ENCODE results near the gene RET. TPM values are rescaled to one million over a fixed set of nuclear protein-coding genes. Genes with fewer than 3 reads are reported as not detected.

The RET gene
- total and polyA plus RNA-seq, 2 experiments from 2014 or later, result 0.50 TPM; not detected in 1

DNA sequence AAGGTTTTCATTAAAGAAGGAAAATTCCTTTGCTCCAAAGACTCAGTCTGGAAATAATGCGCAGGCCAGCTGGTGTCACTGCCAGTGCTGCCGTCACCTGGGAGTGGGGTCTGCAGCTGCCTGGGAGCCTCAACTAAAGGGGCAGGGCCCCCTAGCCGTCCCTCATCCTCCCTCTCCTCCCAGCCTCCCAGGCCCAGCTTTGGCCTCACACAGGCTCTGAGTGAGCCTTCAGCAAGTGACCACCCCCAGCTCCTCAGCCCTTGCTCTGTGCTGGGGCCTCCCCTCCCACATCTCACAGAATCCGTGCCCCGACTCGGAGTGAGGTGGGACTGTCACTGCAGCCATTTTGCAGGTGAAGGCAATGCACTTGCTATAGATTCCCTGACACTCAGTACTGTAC is 11.1 kb upstream of the RET start:
- H4K20me1 ChIP-seq (ENCODE audit: insufficient read depth, poor library complexity, severe bottlenecking), result no peaks in the 10 kb centered on the region
- no peaks in the 10 kb centered on the region for H3K9me2 ChIP-seq (replicated peaks; ENCODE audit: insufficient read depth)
- no peak for TF ChIP-seq EZH2 (IDR thresholded peaks at IDR 0.05; ENCODE audit: borderline replicate concordance)
- TF ChIP-seq, protein P1, sequence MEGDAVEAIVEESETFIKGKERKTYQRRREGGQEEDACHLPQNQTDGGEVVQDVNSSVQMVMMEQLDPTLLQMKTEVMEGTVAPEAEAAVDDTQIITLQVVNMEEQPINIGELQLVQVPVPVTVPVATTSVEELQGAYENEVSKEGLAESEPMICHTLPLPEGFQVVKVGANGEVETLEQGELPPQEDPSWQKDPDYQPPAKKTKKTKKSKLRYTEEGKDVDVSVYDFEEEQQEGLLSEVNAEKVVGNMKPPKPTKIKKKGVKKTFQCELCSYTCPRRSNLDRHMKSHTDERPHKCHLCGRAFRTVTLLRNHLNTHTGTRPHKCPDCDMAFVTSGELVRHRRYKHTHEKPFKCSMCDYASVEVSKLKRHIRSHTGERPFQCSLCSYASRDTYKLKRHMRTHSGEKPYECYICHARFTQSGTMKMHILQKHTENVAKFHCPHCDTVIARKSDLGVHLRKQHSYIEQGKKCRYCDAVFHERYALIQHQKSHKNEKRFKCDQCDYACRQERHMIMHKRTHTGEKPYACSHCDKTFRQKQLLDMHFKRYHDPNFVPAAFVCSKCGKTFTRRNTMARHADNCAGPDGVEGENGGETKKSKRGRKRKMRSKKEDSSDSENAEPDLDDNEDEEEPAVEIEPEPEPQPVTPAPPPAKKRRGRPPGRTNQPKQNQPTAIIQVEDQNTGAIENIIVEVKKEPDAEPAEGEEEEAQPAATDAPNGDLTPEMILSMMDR (IDR thresholded peaks at IDR 0.05; ENCODE audit: poor library complexity), result no peak
- TF ChIP-seq EZH2phosphoT487 (IDR thresholded peaks at IDR 0.05; ENCODE audit: low read depth, severe bottlenecking, unreplicated experiment), result no peak
- no peaks in the 10 kb centered on the region for H3K9me3 ChIP-seq (ENCODE audit: low read depth)
- no peak overlapping the region for H2AFZ ChIP-seq
- H3K27ac ChIP-seq, result no peak overlapping the region
- 86% methylated on average over 6 of the region's 6 CpGs for WGBS (ENCODE audit: low lambda C conversion rate, missing lambda C conversion rate)
- no peaks in the 10 kb centered on the region for H3K36me3 ChIP-seq (replicated peaks; ENCODE audit: insufficient read depth, low read depth)
- no peak overlapping the region for H3K4me3 ChIP-seq
- DNase-seq (ENCODE audit: low spot score), result no peak
- H3K79me2 ChIP-seq, result no peaks in the 10 kb centered on the region
- no peaks in the 10 kb centered on the region for H3K4me1 ChIP-seq (ENCODE audit: insufficient read depth)
- H3K4me2 ChIP-seq, result no peak overlapping the region
- no peaks in the 10 kb centered on the region for H3K27me3 ChIP-seq

DNA sequence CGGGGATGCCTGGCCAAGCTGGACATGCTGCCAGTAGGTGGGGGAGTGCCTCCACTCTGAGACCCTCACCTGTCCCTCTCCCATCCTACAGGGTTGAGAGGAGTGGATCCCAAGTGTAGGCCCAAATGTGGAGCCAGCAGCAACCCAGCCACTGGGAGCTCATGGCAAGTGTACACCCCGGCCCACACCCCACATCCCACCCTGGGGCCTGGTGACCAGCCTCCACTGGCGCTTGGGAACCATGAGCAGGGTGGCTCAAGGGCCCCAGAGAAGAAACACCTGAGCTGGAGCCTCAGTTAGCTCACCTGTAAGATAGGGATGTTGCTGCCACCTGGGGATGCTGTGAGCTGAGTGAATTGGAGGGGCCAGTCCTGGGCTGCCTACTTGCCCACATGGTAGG is 10.4 kb upstream of the RET start:
- Histone ChIP-seq H3K9me2 (replicated peaks; ENCODE audit: insufficient read depth) (no peaks in the 10 kb centered on the region), H3K79me2 (no peaks in the 10 kb centered on the region), H3K4me2 (no peak overlapping the region), H4K20me1 (ENCODE audit: insufficient read depth, poor library complexity, severe bottlenecking) (no peaks in the 10 kb centered on the region), H3K36me3 (replicated peaks; ENCODE audit: insufficient read depth, low read depth) (no peaks in the 10 kb centered on the region), H3K9me3 (ENCODE audit: low read depth) (no peaks in the 10 kb centered on the region), H3K27ac (no peak overlapping the region), H2AFZ (no peak overlapping the region), H3K27me3 (no peaks in the 10 kb centered on the region), H3K4me1 (ENCODE audit: insufficient read depth) (no peaks in the 10 kb centered on the region), H3K4me3 (no peak overlapping the region)
- 81% methylated on average over 3 of the region's 3 CpGs for WGBS (ENCODE audit: low lambda C conversion rate, missing lambda C conversion rate)
- no peak for TF ChIP-seq EZH2 (IDR thresholded peaks at IDR 0.05; ENCODE audit: borderline replicate concordance)
- TF ChIP-seq EZH2phosphoT487 (IDR thresholded peaks at IDR 0.05; ENCODE audit: low read depth, severe bottlenecking, unreplicated experiment), result no peak
- TF ChIP-seq, protein P1 (IDR thresholded peaks at IDR 0.05; ENCODE audit: poor library complexity), result no peak
- no peak for DNase-seq (ENCODE audit: low spot score)

DNA sequence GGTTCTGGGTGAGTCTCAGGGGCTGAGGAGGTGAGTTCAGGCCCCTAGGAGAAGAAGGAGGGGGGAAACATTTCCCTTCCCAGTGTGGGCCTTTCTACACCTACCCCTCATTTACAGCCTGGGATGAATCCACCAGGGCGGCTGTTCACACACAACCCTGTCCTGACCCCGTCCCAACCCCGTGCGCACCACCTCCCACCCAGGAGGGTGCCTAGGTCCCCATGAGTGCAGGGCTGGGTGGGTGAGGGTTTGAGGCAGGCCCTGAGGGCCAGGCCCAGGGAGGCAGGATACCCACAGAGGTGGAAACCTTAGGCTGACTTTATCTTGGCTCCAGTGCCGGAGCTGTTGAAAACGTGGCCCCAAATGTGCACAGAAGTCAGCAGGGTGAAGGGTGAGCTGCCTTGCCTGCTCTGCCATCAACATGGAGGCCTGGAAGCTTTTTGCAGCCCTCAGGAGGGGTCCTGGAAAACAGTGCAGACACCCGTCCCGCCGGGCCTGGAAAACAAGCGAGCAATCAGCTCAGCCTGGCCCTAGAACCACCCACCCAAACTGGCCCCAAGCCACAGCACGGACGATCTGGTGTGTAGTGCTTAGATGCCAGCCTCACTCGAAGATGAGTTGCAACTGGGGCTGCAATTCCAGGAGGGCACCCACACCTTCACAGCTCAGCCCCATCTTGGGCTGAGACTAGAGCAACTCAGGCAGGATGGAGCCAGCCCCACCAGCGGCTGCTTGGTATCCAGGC is 9.3 kb upstream of the RET start:
- Histone ChIP-seq H3K27ac (no peak overlapping the region), H3K27me3 (no peaks in the 10 kb centered on the region), H2AFZ (no peak overlapping the region), H3K9me3 (ENCODE audit: low read depth) (no peaks in the 10 kb centered on the region), H3K4me1 (ENCODE audit: insufficient read depth) (no peaks in the 10 kb centered on the region), H3K4me2 (no peak overlapping the region), H4K20me1 (ENCODE audit: insufficient read depth, poor library complexity, severe bottlenecking) (no peaks in the 10 kb centered on the region), H3K9me2 (replicated peaks; ENCODE audit: insufficient read depth) (no peaks in the 10 kb centered on the region), H3K4me3 (no peak overlapping the region), H3K79me2 (no peaks in the 10 kb centered on the region), H3K36me3 (replicated peaks; ENCODE audit: insufficient read depth, low read depth) (no peaks in the 10 kb centered on the region)
- WGBS (ENCODE audit: low lambda C conversion rate, missing lambda C conversion rate), result 93% methylated on average over 14 of the region's 14 CpGs
- DNase-seq (ENCODE audit: low spot score), result no peak
- TF ChIP-seq EZH2 (IDR thresholded peaks at IDR 0.05; ENCODE audit: borderline replicate concordance), result no peak

DNA sequence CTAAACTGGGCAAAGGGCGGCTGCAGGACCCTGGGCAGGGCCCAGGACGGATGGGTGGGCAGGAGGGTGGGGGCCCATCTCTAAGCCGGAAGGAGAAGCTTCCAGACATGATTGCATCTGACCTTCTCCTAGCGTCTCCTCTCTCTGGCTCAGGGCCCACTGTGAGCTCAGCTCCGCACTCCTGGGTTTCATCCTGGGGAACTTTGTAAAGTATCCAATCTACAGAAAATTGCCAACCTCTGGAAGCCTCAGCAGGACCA is 8.8 kb upstream of the RET start:
- Histone ChIP-seq H2AFZ (no peak overlapping the region), H3K27ac (no peak overlapping the region), H3K4me1 (ENCODE audit: insufficient read depth) (no peaks in the 10 kb centered on the region), H4K20me1 (ENCODE audit: insufficient read depth, poor library complexity, severe bottlenecking) (no peaks in the 10 kb centered on the region), H3K4me3 (no peak overlapping the region), H3K9me3 (ENCODE audit: low read depth) (no peaks in the 10 kb centered on the region), H3K79me2 (no peaks in the 10 kb centered on the region), H3K36me3 (replicated peaks; ENCODE audit: insufficient read depth, low read depth) (no peaks in the 10 kb centered on the region), H3K4me2 (no peak overlapping the region), H3K27me3 (no peaks in the 10 kb centered on the region), H3K9me2 (replicated peaks; ENCODE audit: insufficient read depth) (no peaks in the 10 kb centered on the region)
- TF ChIP-seq EZH2phosphoT487 (IDR thresholded peaks at IDR 0.05; ENCODE audit: low read depth, severe bottlenecking, unreplicated experiment) (no peak), EZH2 (IDR thresholded peaks at IDR 0.05; ENCODE audit: borderline replicate concordance) (no peak)
- TF ChIP-seq, protein P1 (IDR thresholded peaks at IDR 0.05; ENCODE audit: poor library complexity), result no peak
- WGBS (ENCODE audit: low lambda C conversion rate, missing lambda C conversion rate), result 93% methylated on average over 5 of the region's 5 CpGs
- no peak for DNase-seq (ENCODE audit: low spot score)

All from hepatocyte (in vitro differentiated cells).